NCI-H2029 (cell line): ENCODE measurements around the gene C9orf85.
"Not testable (repeated sequence)": the region's sequence is repeated elsewhere in the genome, so short reads cannot be mapped to it uniquely, and the experiment has no call there.

Experiments used
- DNase-seq: peaks from one replicate; lab custom pipeline; 2025; lab: John Stamatoyannopoulos, UW

Gene C9orf85

DNA sequence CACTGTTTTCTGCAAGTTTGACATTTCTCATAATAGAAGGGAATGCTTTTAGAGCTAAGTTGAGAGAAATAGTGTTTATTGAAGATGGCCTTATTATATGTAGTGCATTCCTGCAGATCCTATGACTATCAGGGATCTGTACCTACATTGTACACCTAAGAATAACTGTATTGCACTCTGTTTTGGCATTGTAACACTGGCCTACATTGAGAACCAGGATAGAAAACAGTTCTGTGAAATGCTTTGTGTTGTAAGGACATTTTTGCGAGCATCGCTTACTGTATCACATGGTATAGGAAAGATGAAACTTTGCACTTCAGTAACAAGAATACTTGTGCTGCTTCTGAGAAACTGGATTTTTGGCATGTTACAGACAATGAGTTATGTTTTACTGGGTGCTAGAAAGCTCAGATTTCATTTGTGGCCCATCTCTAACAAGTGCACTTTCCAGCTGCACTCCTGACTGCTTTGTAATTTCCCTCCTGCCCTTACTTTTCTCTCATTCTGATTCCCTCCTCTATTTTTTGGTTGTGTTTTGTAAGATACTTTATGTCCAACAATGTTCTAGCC lies 30.6 kb downstream of the C9orf85 start:
- DNase-seq = no peak

DNA sequence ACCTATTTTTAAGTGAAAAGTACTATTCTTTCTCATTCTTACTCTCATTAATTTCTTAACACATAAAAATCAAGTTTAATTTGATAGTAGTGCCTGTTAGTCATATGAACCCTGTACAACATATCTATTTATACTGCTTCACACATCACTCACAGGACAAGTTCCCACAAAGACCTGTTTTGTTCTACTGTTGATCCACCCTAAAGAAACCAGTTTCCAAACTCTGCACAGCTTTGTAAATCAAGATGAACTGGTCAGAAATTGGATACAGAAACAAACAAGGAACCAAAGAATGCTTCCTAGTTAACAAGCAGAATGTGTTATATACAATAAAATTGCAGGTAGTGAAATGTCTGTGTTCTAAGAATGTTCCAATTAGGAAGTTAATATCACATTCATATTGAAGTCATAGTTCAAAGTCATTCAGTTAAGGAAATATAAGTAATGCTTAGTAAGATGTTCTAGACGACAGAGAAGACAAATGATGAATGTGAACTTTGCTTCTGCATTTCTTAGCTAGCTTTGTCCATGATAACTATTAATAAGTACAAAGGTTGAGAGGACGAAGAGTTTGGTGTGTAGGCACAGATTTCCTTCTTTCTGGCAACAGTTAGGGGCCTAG lies 33.4 kb downstream of the C9orf85 start:
- no peak for DNase-seq

DNA sequence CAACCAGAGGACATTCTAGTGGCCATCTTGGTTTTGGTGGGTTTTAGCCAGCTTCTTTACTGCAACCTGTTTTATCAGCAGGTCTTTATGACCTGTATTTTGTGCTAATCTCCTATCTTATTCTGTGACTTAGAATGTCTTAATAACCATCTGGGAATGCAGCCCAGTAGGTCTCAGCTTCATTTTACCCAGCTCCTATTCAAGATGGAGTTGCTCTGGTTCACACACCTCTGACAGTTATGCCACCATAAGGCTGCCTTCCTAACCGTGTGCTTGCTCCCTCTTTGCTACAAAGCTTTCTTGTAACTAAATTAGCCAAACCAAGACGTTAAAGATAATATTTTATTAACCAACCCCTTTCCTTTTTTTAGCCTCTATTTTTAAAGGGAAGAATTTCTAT lies 43.2 kb downstream of the C9orf85 start:
- DNase-seq = not testable (repeated sequence)

DNA sequence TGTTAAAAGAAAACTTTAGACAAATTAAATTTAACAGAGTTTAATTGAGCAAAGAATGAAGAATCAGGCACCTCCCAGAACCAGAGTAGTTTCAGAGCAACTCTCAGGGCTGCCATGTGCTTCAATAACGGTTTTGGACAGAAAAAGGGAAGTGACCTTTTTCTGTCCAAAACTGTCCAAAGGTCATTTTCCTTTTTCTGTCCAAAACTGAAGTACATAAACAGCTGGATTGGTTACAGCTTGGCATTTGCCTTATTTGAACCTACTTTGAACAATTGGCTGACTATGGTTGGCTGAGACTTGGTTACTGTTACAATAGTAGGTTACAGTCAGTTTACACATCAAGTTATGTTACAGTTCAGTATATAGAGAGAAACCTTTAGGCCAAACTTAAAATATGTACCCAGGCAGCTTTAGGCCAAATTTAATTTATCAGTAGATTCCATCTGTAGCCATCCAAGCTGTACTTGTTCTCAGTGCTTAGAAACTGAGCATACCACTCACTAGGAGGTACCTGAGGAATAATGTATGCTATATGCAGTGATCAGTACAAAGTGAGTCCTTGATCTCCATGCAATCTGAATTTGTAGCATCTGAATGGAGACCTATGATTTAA lies 44.0 kb downstream of the C9orf85 start:
- no peak for DNase-seq

DNA sequence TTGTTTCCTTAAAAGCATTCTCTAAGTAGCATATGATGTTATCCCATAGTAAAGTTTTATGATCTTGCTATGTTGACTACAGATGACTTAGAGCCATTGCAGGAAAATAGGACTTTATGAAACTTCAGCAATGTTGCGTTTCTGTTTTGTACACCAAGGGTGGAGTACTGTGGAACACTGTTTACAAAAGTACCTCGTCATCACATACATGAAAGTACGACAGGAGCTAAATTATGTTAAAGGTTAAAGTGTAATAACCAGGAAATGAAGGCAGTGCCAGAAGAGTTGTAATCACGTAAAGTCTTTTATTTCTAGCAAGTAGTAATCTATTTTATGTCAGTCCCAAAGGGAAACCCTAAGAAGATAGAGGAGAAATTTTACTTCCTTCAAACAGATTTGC lies 50.9 kb downstream of the C9orf85 start:
- no peak for DNase-seq

DNA sequence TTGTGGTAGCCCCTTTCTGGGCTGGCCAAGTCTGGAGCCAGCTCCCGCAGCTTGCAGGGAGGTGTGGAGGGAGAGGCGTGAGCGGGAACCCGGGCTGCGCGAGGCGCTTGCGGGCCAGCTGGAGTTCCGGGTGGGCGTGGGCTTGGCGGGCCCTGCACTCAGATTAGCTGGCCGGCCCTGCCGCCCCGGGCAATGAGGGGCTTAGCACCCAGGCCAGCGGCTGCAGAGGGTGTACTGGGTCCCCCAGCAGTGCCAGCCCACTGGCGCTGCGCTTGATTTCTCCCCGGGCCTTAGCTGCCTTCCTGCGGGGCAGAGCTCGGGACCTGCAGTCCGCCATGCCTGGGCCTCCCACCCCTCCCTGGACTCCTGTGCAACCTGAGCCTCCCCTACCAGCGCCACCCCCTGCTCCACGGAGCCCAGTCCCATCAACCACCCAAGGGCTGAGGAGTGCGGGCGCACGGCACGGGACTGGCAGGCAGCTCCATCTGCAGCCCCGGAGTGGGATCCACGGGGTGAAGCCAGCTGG lies 52.1 kb downstream of the C9orf85 start:
- not testable (repeated sequence) for DNase-seq

DNA sequence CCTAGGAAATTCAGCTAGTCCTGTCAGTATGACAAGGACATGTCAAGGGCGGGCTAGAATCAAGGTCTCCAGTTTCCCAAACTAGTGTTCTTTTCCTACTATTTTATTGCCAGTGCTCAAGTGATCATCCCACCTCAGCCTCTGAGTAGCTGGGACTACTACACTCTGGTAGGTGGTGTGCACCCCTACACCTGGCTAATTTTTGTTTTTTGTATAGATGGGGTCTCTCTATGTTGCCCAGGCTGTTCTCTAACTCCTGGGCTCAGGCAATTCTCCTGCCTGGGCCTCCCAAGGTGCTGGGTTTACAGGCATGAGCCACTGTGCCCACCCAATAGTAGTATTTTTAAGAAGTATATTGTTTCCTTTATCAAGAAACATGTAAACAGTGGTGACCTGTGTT lies 54.0 kb downstream of the C9orf85 start:
- no peak for DNase-seq

DNA sequence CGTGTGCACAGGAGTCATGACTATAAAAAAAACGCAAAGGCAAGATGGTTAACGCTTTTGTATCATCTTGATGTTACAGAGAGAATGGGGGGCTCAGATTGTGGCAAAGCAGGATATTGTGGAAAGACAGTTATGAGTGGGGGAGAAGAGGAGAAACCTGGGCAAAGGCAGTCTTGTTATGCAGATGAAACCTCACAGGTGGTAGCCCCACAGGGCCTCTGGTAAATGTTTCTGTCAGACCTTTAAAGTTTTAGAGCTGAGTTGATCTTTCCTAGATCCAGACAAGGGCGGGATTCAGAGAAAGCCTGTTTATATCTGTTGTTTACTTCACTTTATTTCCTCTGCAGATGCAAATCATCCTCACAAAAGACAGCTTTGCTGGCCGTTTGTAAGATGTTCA lies 55.2 kb downstream of the C9orf85 start:
- DNase-seq = no peak

DNA sequence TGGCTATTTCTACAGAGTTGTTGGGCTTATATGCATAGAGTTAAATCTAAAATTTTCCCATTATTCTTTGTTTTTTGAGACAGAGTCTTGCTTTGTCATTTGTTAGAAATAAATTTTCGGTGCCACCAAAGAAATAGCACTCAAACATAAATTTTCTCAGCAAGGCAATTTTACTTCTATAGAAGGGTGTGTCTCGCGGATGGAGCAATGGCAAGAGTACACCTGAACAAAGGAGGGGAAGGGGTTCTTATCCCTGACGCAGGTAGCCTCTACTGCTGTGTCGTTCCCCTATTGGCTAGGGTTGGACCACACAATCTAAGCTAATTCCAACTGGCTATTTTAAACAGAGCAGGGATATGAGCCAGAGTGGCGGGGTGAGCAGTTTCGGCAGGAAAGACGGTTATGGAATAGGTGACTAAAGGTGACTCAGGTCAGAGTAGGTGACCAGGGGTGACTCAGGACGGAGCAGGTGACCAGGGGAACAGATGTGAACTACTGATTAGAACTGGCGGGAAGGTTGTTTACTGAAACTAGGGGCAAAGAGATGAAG lies 57.2 kb downstream of the C9orf85 start:
- DNase-seq = no peak

DNA sequence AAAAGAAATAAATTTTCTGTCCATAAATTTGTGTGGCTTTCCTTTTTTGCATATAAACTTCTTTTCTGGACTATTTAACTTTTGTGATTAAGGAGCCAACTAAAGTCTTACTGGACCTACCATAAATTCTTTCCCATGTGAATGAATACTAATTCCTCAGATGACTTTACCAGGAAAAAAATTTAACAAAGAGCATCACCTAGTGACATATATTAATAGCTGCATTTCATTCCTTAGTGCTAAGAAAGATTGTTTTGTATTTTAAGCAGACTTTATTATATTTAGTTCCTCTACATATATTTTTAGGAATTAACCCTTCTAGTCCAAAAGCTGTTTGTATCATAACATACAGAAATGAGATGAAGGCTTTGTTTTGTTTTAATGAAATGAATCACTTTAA lies 64.4 kb downstream of the C9orf85 start:
- DNase-seq = no peak

DNA sequence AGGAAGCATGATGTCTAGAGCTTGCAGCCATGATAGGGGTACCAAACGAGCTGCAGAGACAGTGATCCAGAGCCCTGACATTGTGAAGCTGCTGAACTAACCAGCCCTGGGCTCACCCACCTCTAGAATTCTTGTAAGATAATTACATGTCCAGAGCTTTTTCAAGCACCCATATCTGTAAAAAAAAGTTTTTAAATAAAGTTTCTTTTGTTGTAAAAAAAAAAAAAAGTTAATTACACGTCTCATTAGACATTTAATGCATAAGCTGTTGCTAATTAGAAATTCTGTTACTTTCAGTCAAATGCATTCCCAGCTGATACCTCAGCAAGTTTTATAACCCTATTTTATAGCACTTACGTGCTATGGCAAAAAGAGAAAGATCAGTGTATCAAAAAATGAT lies 65.6 kb downstream of the C9orf85 start:
- no peak for DNase-seq

DNA sequence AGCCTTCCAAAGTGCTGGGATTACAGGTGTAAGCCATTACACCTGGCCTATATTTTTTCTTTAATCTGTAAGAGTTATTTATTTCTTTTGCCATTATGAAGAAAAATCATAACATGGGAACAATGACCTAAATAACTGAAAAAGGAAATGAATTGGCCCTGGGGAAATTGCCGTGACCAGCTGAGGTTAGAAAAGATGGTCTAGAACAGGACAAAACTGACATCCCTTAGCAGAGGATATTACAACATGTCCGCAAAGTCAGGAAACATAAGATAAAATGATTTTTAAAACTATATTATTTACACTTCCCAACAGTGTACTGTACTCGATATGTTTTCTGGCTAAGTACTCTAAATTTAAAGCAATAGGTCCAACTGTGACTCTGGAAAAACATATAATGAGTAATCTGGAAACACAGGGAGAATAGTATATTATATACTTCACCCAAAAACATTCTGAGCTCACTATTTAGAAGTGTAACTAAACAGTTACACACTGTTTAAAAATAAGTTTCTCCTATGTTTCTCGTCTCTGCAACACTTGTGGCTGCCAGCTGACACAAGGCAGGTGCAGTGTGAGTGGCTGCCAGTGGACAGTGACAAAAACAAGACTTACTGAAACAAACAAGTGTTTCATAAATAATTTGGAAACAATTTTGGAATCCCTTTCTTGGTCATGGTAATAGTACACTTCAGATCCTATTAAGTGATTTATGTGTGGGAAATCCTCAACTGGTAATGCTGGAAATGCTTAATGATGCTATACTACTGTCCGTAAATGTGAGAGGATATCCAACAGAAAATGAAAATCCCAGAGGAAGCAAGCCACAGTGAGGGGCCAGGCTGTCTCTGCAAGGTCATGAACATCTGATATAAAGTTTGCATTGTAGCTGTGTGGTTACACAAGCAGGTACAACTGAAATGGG lies 69.1 kb downstream of the C9orf85 start:
- DNase-seq = no peak

DNA sequence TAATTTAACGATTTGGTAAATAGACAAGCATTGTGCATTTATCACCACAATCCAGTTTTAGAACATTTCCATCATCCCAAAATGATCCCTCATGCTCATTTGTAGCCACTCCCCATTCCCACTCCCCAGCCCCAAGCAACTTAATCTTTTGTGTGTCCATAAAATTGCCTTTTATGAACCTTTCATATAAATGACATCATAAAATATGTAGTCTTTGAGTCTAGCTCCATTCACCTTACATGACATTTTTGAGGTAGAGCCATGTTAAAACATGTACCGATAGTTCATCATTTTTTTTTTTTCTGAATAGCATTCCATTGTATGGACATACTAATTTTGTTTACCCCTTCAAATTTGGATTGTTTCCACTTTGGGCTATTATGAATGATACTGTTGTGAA lies 70.5 kb downstream of the C9orf85 start:
- no peak for DNase-seq

DNA sequence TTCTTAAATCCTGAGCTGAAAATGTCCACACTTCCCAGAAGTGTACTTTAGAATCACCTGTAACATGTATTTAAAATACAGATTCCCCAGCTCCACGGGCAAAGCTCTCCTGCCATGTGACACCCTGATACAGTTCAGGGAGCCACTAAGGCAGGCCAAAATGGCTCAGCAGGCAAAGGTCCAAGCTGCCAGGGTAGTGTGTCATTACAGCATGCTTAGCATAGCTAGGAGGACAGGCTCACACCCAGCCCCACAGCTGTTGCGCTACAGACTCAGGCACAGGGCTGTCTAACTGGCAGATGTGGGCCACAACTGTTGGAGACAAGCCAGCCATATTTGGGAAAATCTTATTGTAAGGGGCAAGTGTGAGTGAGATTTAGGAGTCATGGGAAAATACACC lies 73.0 kb downstream of the C9orf85 start:
- no peak for DNase-seq

DNA sequence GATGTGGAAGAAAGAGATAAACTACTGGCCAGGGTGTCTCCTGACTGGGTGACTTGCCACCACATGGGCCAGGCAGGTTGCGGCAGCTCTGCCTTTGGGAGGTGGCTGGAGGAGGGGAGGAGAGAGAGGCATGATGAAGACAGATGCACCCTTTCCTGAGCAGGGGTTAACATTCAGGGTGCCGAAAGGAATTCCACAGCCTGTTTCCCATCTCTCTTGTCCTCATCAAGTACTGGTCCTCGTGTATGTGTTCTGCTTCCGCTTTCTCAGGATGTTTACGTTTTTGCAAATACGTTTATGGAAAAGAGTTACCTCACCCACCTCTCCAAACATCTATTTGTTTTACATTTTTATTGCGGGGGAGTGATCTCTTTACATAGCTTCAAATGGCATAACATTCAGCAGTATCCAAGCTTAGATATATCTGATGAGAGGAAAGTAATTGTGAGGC lies 73.4 kb downstream of the C9orf85 start:
- no peak for DNase-seq

DNA sequence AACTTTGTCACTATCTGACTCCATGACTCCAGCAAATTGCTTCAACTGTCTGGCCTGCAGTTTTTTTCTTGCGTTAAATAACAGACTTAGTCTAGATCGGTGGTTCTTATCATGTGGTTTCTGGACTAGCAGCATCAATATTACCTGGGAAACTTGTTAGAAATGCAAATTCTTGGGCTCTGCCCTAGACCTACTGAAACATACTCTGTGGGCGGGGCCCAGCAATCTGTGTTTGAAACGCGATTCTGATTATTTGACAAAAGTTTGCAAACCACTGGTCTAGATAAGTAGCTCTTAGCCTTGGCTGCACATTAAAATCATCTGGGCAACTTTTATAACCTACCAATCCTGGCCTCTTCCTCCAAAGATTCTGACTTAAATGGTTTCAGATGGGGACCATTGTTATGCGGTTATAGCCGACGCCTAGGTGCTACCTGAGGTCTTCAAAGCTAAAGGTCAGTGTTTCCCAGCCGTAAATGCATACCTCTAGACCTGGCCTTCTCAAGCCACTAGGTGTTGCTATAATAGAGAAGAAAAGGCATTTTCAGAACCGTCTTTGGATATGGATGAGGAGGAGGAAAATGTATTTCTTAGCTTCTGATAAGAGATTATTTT lies 74.0 kb downstream of the C9orf85 start:
- no peak for DNase-seq

DNA sequence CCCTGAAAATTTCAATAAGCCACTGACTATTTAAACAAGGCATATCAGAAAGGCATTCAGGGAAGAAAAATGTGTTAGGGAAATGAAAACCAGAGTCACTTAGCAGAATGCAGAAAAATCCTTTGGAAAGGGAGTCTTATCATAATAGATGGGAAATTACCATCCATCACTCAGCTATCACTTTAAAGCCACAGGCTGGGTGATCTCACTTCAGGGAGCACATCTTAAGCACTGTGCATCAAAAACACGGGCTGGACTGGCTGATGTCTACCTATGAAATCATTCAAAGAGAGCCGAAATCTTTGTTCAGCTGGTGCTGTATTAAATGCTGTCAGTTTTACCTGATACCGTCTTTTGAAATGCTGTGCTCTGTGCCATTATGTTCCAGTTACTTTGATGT lies 75.5 kb downstream of the C9orf85 start:
- no peak for DNase-seq

DNA sequence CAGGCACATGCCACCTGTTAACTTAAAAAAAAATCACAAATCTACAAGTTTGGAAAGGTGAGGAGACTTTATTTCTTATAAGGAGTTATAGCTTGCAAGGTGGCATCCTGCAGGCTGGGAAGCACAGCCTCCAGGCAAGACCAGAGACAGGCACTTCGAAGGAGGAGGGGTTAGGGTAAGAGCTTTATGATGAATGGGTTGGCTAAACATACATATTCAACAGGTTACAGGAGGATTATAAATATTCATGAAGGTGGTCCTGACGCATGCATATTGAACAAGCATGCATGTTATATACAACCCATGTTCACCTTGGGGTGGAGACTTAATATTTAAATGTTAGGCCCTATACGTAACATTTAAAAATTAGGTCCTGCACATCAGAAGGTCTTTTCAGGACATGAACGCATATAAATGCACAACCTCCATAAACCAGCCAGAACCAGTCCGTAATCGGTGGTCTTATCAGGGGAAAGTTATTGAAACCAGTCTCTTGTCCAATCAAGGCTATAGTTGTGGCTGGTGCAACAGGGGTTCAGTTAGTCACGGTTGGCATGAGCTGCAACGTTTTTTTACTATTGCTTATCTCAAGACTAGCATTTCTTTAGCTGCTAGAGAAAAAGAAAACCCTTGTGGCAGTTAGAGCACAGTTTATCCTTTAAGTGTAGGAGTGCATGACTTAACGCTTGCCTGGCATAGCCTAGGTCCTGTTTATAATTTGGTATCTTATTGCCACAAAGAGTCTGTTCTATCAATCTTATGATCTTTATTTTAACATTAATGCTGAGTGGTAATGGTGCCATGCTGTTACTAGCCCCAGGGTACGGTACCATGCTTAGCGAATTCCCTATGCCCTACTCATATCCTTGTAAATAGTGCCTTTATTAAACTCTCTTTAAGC lies 76.3 kb downstream of the C9orf85 start:
- no peak for DNase-seq

DNA sequence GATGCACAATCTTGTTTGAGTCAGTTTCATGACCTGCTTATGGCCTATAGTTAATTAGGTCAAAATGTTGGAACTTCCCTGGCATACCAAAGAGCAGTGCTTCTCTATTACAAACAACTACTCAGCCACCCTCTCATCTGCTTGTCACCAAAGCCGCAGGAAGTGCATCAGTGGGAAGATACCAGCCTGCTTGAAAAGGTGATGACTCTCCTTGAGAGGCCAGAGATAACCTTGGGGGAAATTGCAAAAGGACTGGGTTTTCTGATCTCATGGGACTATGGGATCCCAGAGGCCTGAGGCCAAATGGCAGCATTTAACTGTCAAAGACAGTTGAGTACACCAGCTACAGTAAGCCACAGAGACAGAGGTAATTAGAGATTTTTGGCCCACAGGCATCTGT lies 79.0 kb downstream of the C9orf85 start:
- DNase-seq = no peak

DNA sequence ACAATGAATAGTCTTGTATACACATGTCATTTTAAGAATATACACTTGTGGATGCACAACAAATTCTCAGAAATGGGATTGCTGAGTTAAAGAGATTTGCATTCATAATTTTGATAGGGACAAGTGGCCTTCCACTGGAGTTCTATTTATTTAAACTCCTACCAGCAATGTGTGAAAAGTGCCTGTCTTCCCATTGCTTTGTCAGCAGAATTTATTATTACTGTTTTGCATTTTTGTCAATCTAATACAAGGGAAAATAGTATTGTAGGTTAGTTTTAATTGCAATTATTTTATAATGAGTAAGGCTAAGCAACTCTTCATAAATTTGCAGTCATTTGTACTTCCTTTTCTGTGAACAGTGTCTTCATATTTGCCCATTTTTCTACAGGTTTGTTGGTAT lies 94.0 kb downstream of the C9orf85 start:
- DNase-seq = no peak

DNA sequence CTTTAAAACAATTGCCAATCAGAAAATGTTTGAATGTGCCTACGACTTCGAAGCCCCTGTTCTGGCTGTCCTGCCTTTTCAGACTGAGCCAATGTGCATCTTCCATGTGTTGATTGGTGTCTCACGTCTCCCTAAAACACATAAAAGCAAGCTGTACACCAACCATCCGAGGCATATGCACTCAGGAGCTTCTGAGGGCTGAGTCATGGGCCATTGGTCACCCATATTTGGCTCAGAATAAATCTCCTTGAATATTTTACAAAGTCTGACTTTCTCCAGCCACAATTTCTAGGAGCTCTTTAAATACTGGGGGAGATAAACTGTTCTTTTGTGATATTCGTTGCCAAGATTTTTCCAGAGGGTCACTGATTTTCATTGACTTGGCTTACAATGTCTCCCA lies 95.1 kb downstream of the C9orf85 start:
- no peak for DNase-seq
